Activated CD4-positive, alpha-beta memory T cell treated with anti-CD3 and anti-CD28 coated beads for 36 hours (primary cell): ENCODE data around the gene LGALS8. TPM values are rescaled to one million over a fixed set of nuclear protein-coding genes. Genes with fewer than 3 reads are reported as not detected.

Source experiments
- CTCF ChIA-PET: fragments of 350-600 bp; sonication (Branson Sonifier 250); formaldehyde crosslinking; loops from one replicate; lab custom pipeline; 2021; ENCODE audit warnings: antibody characterized with exemption, inconsistent platforms; lab: Charles Lee
- POLR2A ChIA-PET: fragments of 350-600 bp; sonication (Branson Sonifier 250); formaldehyde crosslinking; loops from one replicate; lab custom pipeline; 2021; ENCODE audit warnings: antibody characterized with exemption; lab: Charles Lee
- DNase-seq: peaks from one replicate; pipeline ENCODE4 v3.0.0-alpha.2; 2020
- H3K27ac Mint-ChIP-seq: one replicate; pipeline ENCODE4 v1.8.0; 2021; ENCODE audit warnings: mixed read lengths
- H3K27me3 Mint-ChIP-seq: one replicate; pipeline ENCODE4 v1.8.0; 2021; ENCODE audit warnings: mixed read lengths
- H3K36me3 Mint-ChIP-seq: one replicate; pipeline ENCODE4 v1.8.0; 2021; ENCODE audit warnings: mixed read lengths
- H3K4me1 Mint-ChIP-seq: one replicate; pipeline ENCODE4 v1.8.0; 2021; ENCODE audit warnings: low read depth, mixed read lengths
- H3K4me3 Mint-ChIP-seq: one replicate; pipeline ENCODE4 v1.8.0; 2021; ENCODE audit warnings: mild to moderate bottlenecking, mixed read lengths
- H3K9me3 Mint-ChIP-seq: one replicate; pipeline ENCODE4 v1.8.0; 2021; ENCODE audit warnings: mixed read lengths
- intact Hi-C: fragments of 100-400 bp; cut with micrococcal nuclease; formaldehyde crosslinking; loops from one replicate; pipeline ENCODE4 v1.15.1; 2023
- total RNA-seq, 2 experiments: library from RNA; stranded (reverse); gene quantifications; one replicate each; pipeline ENCODE4 v1.2.3, GENCODE V29; 2021

Gene LGALS8
- total RNA-seq, 2 experiments from 2014 or later = 83.7 to 88.3 TPM

- no peak overlapping the region for H3K27ac Mint-ChIP-seq
- intact Hi-C loops = no loop called here
- CTCF ChIA-PET = no interaction called here
Observed at GRCh38 chr1:236543065-236543669, 19.4 kb downstream of the LGALS8 start.

GRCh38 chr1:236545621-236546169 lies 21.9 kb downstream of the LGALS8 start:
- intact Hi-C loops = no loop called here
- ChIA-PET POLR2A (no interaction called here), CTCF (no interaction called here)
- H3K4me3 Mint-ChIP-seq = no peak overlapping the region
- no peaks in the 10 kb centered on the region for H3K27me3 Mint-ChIP-seq
- no peak for DNase-seq
- H3K36me3 Mint-ChIP-seq = peaks cover 72% of the 10 kb centered on the region
- H3K27ac Mint-ChIP-seq = peak overlapping the region; percentile 78
- peaks cover 26% of the 10 kb centered on the region for H3K4me1 Mint-ChIP-seq
- H3K9me3 Mint-ChIP-seq = no peaks in the 10 kb centered on the region

More at GRCh38 chr1:236543065-236543669, 19.4 kb downstream of the LGALS8 start:
- Mint-ChIP-seq H3K36me3 (peaks cover 73% of the 10 kb centered on the region), H3K4me3 (no peak overlapping the region), H3K9me3 (no peaks in the 10 kb centered on the region), H3K4me1 (peaks cover 26% of the 10 kb centered on the region), H3K27me3 (no peaks in the 10 kb centered on the region)
- POLR2A ChIA-PET = interaction anchor here (1.6 kb wide), 1 partner anchor 9 kb away, joined by 3 read pairs; no protein-coding TSS in a partner anchor
- DNase-seq = no peak

GRCh38 chr1:236548452-236548851 lies 24.7 kb downstream of the LGALS8 start:
- intact Hi-C loops = no loop called here
- POLR2A ChIA-PET = interaction anchor here (0.8 to 2.0 kb wide), 3 partner anchors 14 to 48 kb away, joined by 3 to 6 read pairs (median 3); no protein-coding TSS in a partner anchor

GRCh38 chr1:236550961-236551851 lies 27.4 kb downstream of the LGALS8 start:
- H3K27ac Mint-ChIP-seq = no peak overlapping the region
- H3K4me1 Mint-ChIP-seq = peaks cover 5% of the 10 kb centered on the region
- H3K9me3 Mint-ChIP-seq = no peaks in the 10 kb centered on the region
- H3K36me3 Mint-ChIP-seq = peaks cover 66% of the 10 kb centered on the region
- no peak overlapping the region for H3K4me3 Mint-ChIP-seq
- DNase-seq = no peak
- POLR2A ChIA-PET = interaction anchor here (1.3 kb wide), 1 partner anchor 13 kb away, joined by 3 read pairs; no protein-coding TSS in a partner anchor
- H3K27me3 Mint-ChIP-seq = no peaks in the 10 kb centered on the region
- CTCF ChIA-PET = no interaction called here
- intact Hi-C loops = no loop called here

More at GRCh38 chr1:236548452-236548851, 24.7 kb downstream of the LGALS8 start:
- Mint-ChIP-seq H3K4me1 (peaks cover 23% of the 10 kb centered on the region), H3K27ac (peak overlapping the region; percentile 26), H3K9me3 (no peaks in the 10 kb centered on the region), H3K4me3 (no peak overlapping the region), H3K36me3 (peaks cover 68% of the 10 kb centered on the region), H3K27me3 (no peaks in the 10 kb centered on the region)
- CTCF ChIA-PET = interaction anchor here (0.8 to 1.3 kb wide), 3 partner anchors 11 to 440 kb away, joined by 3 to 4 read pairs (median 3); no protein-coding TSS in a partner anchor
- no peak for DNase-seq

- Mint-ChIP-seq H3K4me1 (no peaks in the 10 kb centered on the region), H3K36me3 (peaks cover 65% of the 10 kb centered on the region), H3K27ac (no peak overlapping the region), H3K9me3 (no peaks in the 10 kb centered on the region), H3K27me3 (no peaks in the 10 kb centered on the region), H3K4me3 (no peak overlapping the region)
- no peak for DNase-seq
- CTCF ChIA-PET = no interaction called here
- POLR2A ChIA-PET = interaction anchor here (1.3 kb wide), 1 partner anchor 14 kb away, joined by 3 read pairs; no protein-coding TSS in a partner anchor
- intact Hi-C loops = no loop called here
Observed at GRCh38 chr1:236552096-236552495, 28.3 kb downstream of the LGALS8 start.

- ChIA-PET CTCF (interaction anchor here (0.6 kb wide), 1 partner anchor 47 kb away, joined by 3 read pairs; no protein-coding TSS in a partner anchor), POLR2A (no interaction called here)
- Mint-ChIP-seq H3K4me1 (no peaks in the 10 kb centered on the region), H3K27ac (peak overlapping the region; percentile 6), H3K4me3 (no peak overlapping the region), H3K27me3 (no peaks in the 10 kb centered on the region), H3K9me3 (no peaks in the 10 kb centered on the region), H3K36me3 (peaks cover 64% of the 10 kb centered on the region)
- no peak for DNase-seq
- intact Hi-C loops = no loop called here
Observed at GRCh38 chr1:236552901-236553300, 29.1 kb downstream of the LGALS8 start.

GRCh38 chr1:236553370-236553769 lies 29.6 kb downstream of the LGALS8 start:
- ChIA-PET POLR2A (no interaction called here), CTCF (interaction anchor here (0.6 kb wide), 1 partner anchor 47 kb away, joined by 3 read pairs; no protein-coding TSS in a partner anchor)
- intact Hi-C loops = no loop called here
- no peaks in the 10 kb centered on the region for H3K9me3 Mint-ChIP-seq
- H3K36me3 Mint-ChIP-seq = peaks cover 66% of the 10 kb centered on the region
- H3K27ac Mint-ChIP-seq = peak overlapping the region; percentile 38
- H3K4me1 Mint-ChIP-seq = no peaks in the 10 kb centered on the region
- no peak for DNase-seq
- H3K27me3 Mint-ChIP-seq = no peaks in the 10 kb centered on the region
- no peak overlapping the region for H3K4me3 Mint-ChIP-seq

GRCh38 chr1:236556606-236557005 lies 32.8 kb downstream of the LGALS8 start:
- intact Hi-C loops = no loop called here

GRCh38 chr1:236558081-236558480 lies 34.3 kb downstream of the LGALS8 start:
- CTCF ChIA-PET = interaction anchor here (1.1 kb wide), 1 partner anchor 46 kb away, joined by 3 read pairs; the partner anchor contains the start of gene HEATR1
- H3K36me3 Mint-ChIP-seq = peaks cover 51% of the 10 kb centered on the region
- H3K4me1 Mint-ChIP-seq = no peaks in the 10 kb centered on the region

More at GRCh38 chr1:236556606-236557005, 32.8 kb downstream of the LGALS8 start:
- Mint-ChIP-seq H3K27ac (no peak overlapping the region), H3K4me1 (no peaks in the 10 kb centered on the region), H3K9me3 (no peaks in the 10 kb centered on the region), H3K4me3 (no peak overlapping the region), H3K27me3 (no peaks in the 10 kb centered on the region), H3K36me3 (peaks cover 50% of the 10 kb centered on the region)
- DNase-seq = no peak
- ChIA-PET CTCF (no interaction called here), POLR2A (no interaction called here)

GRCh38 chr1:236558846-236559245 lies 35.1 kb downstream of the LGALS8 start:
- peaks cover 48% of the 10 kb centered on the region for H3K36me3 Mint-ChIP-seq
- ChIA-PET POLR2A (no interaction called here), CTCF (interaction anchor here (1.0 to 1.5 kb wide), 3 partner anchors 10 to 46 kb away, joined by 3 read pairs; partner anchors contain the start of gene HEATR1)
- DNase-seq = no peak
- H3K9me3 Mint-ChIP-seq = no peaks in the 10 kb centered on the region
- no peaks in the 10 kb centered on the region for H3K27me3 Mint-ChIP-seq
- no peak overlapping the region for H3K4me3 Mint-ChIP-seq
- no peaks in the 10 kb centered on the region for H3K4me1 Mint-ChIP-seq
- intact Hi-C loops = no loop called here
- H3K27ac Mint-ChIP-seq = no peak overlapping the region

More at GRCh38 chr1:236558081-236558480, 34.3 kb downstream of the LGALS8 start:
- POLR2A ChIA-PET = no interaction called here
- intact Hi-C loops = no loop called here
- Mint-ChIP-seq H3K27ac (no peak overlapping the region), H3K27me3 (no peaks in the 10 kb centered on the region), H3K9me3 (no peaks in the 10 kb centered on the region), H3K4me3 (no peak overlapping the region)
- DNase-seq = no peak

GRCh38 chr1:236560213-236560771 lies 36.5 kb downstream of the LGALS8 start:
- Mint-ChIP-seq H3K27ac (no peak overlapping the region), H3K9me3 (no peaks in the 10 kb centered on the region), H3K4me1 (peaks cover 2% of the 10 kb centered on the region), H3K36me3 (peaks cover 55% of the 10 kb centered on the region), H3K4me3 (no peak overlapping the region), H3K27me3 (no peaks in the 10 kb centered on the region)
- no peak for DNase-seq
- intact Hi-C loops = no loop called here
- POLR2A ChIA-PET = interaction anchor here (0.8 kb wide), 1 partner anchor 13 kb away, joined by 4 read pairs; no protein-coding TSS in a partner anchor
- CTCF ChIA-PET = interaction anchor here (1.0 to 1.5 kb wide), 2 partner anchors 12 to 38 kb away, joined by 3 read pairs; no protein-coding TSS in a partner anchor
